RWPE2 (cell line): ENCODE measurements around the gene MUC22.

Experiments
- ATAC-seq: fragments of 200-7000 bp; cut with Tn5 transposase; 3 replicates; pipeline ENCODE4 v1.9.1; 2021; ENCODE audit warnings: low read depth
- DNase-seq: peaks from one replicate; pipeline ENCODE4 v3.0.0-alpha.2; 2020; ENCODE audit warnings: low spot score
- H3K27ac ChIP-seq: fragments of 450-650 bp; 2 replicates; pipeline ENCODE4 v1.5.1; 2017; ENCODE audit warnings: mild to moderate bottlenecking; ENCODE audit not compliant: poor library complexity, severe bottlenecking
- H3K27me3 ChIP-seq: fragments of 250-450 bp; sonication (Bioruptor Pico); 2 replicates; pipeline ENCODE4 v1.5.1; 2021; ENCODE audit warnings: mild to moderate bottlenecking, moderate library complexity; ENCODE audit not compliant: insufficient read depth, poor library complexity, severe bottlenecking
- H3K36me3 ChIP-seq: fragments of 250-450 bp; sonication (Bioruptor Pico); 2 replicates; pipeline ENCODE4 v1.5.1; 2020; ENCODE audit warnings: low read depth, mild to moderate bottlenecking, moderate library complexity
- H3K4me1 ChIP-seq: fragments of 250-450 bp; sonication (Bioruptor Pico); 2 replicates; pipeline ENCODE4 v1.5.1; 2021; ENCODE audit warnings: mild to moderate bottlenecking, moderate library complexity; ENCODE audit not compliant: insufficient read depth, poor library complexity, severe bottlenecking
- H3K4me3 ChIP-seq: fragments of 250-450 bp; sonication (Bioruptor Pico); 2 replicates; pipeline ENCODE4 v1.5.1; 2021; ENCODE audit warnings: mild to moderate bottlenecking, moderate library complexity; ENCODE audit not compliant: severe bottlenecking
- H3K9me3 ChIP-seq: fragments of 250-450 bp; sonication (Bioruptor Pico); 2 replicates; pipeline ENCODE4 v1.5.1; 2021; ENCODE audit warnings: mild to moderate bottlenecking, moderate library complexity; ENCODE audit not compliant: severe bottlenecking
- CTCF ChIP-seq: fragments of 450-650 bp; IDR thresholded peaks from one replicate; pipeline ENCODE4 v1.5.1; 2017; ENCODE audit warnings: mild to moderate bottlenecking, moderate library complexity; ENCODE audit not compliant: poor library complexity, severe bottlenecking

Gene MUC22

GRCh38 chr6:31074401-31074800 lies 64.1 kb downstream of the MUC22 start:
- TF ChIP-seq CTCF, result no peak
- Histone ChIP-seq H3K4me3 (no peak overlapping the region), H3K27me3 (no peaks in the 10 kb centered on the region), H3K4me1 (peaks cover 6% of the 10 kb centered on the region), H3K36me3 (no peaks in the 10 kb centered on the region), H3K9me3 (no peaks in the 10 kb centered on the region), H3K27ac (no peak overlapping the region)
- DNase-seq (no peak), ATAC-seq (no peak)

GRCh38 chr6:31075528-31075927 lies 65.3 kb downstream of the MUC22 start:
- H3K36me3 ChIP-seq, result no peaks in the 10 kb centered on the region
- DNase-seq, result no peak
- H3K27me3 ChIP-seq, result no peaks in the 10 kb centered on the region
- ATAC-seq, result peak; percentile 33; the same call in 1 of the 3 replicates
- no peaks in the 10 kb centered on the region for H3K9me3 ChIP-seq
- no peak for TF ChIP-seq CTCF
- no peak overlapping the region for H3K27ac ChIP-seq
- H3K4me3 ChIP-seq, result no peak overlapping the region
- H3K4me1 ChIP-seq, result peaks cover 6% of the 10 kb centered on the region

GRCh38 chr6:31076611-31077010 lies 66.3 kb downstream of the MUC22 start:
- Histone ChIP-seq H3K9me3 (no peaks in the 10 kb centered on the region), H3K27me3 (no peaks in the 10 kb centered on the region), H3K4me1 (peaks cover 6% of the 10 kb centered on the region), H3K27ac (no peak overlapping the region), H3K36me3 (no peaks in the 10 kb centered on the region), H3K4me3 (no peak overlapping the region)
- TF ChIP-seq CTCF, result no peak
- ATAC-seq, result no peak
- DNase-seq, result no peak

- peak; percentile 95 for TF ChIP-seq CTCF
These were observed 69.5 kb downstream of the MUC22 start for GRCh38 chr6:31079656-31080261.

GRCh38 chr6:31081872-31082271 lies 71.6 kb downstream of the MUC22 start:
- no peaks in the 10 kb centered on the region for H3K27me3 ChIP-seq
- no peaks in the 10 kb centered on the region for H3K9me3 ChIP-seq
- no peak overlapping the region for H3K27ac ChIP-seq
- DNase-seq (no peak), ATAC-seq (no peak)
- peaks cover 5% of the 10 kb centered on the region for H3K4me1 ChIP-seq
- no peak for TF ChIP-seq CTCF
- no peak overlapping the region for H3K4me3 ChIP-seq
- H3K36me3 ChIP-seq, result no peaks in the 10 kb centered on the region

More at GRCh38 chr6:31079656-31080261, 69.5 kb downstream of the MUC22 start:
- ATAC-seq (peak; percentile 71), DNase-seq (no peak)
- Histone ChIP-seq H3K9me3 (no peaks in the 10 kb centered on the region), H3K27me3 (no peaks in the 10 kb centered on the region), H3K36me3 (no peaks in the 10 kb centered on the region), H3K27ac (no peak overlapping the region), H3K4me1 (no peaks in the 10 kb centered on the region), H3K4me3 (no peak overlapping the region)
